Hematopoietic multipotent progenitor cell treated with erythropoietin and hydrocortisone succinate and interleukin-3 and kit ligand, for 15 days (in vitro differentiated cells): ENCODE results near the gene CROT.
"Not testable (repeated sequence)": the region's sequence is repeated elsewhere in the genome, so short reads cannot be mapped to it uniquely, and the experiment has no call there.

Experiments used
- DNase-seq: peaks from one replicate; pipeline ENCODE4 v3.0.0-alpha.2; 2015; ENCODE audit warnings: low spot score

Gene CROT

GRCh38 chr7:87345166-87345927, at the start of gene CROT:
TSS of gene CROT (plus strand) at chr7:87345664. CDS start at chr7:87349069, 3,405 bp downstream.
- DNase-seq = peak; percentile 83

- DNase-seq = no peak
Observed at GRCh38 chr7:87300756-87301155, 44.7 kb upstream of the CROT start.

- DNase-seq = no peak
Observed at GRCh38 chr7:87310790-87311419, 34.6 kb upstream of the CROT start.

GRCh38 chr7:87312215-87312865, 33.1 kb upstream of the CROT start:
- peak; percentile 33 for DNase-seq

GRCh38 chr7:87316097-87316700, 29.3 kb upstream of the CROT start:
- DNase-seq = no peak

GRCh38 chr7:87316846-87317552, 28.5 kb upstream of the CROT start:
- DNase-seq = no peak

- no peak for DNase-seq
Observed at GRCh38 chr7:87317691-87318245, 27.7 kb upstream of the CROT start.

- no peak for DNase-seq
Observed at GRCh38 chr7:87318741-87319140, 26.7 kb upstream of the CROT start.

- not testable (repeated sequence) for DNase-seq
Observed at GRCh38 chr7:87319154-87319581, 26.3 kb upstream of the CROT start.

- no peak for DNase-seq
Observed at GRCh38 chr7:87322912-87323311, 22.6 kb upstream of the CROT start.

GRCh38 chr7:87325576-87326370, 19.7 kb upstream of the CROT start:
- DNase-seq = no peak

- DNase-seq = no peak
Observed at GRCh38 chr7:87328281-87328680, 17.2 kb upstream of the CROT start.

GRCh38 chr7:87330316-87330715, 15.1 kb upstream of the CROT start:
- no peak for DNase-seq

- DNase-seq = no peak
Observed at GRCh38 chr7:87330942-87331341, 14.5 kb upstream of the CROT start.

- no peak for DNase-seq
Observed at GRCh38 chr7:87331687-87332252, 13.7 kb upstream of the CROT start.

GRCh38 chr7:87332321-87332720, 13.1 kb upstream of the CROT start:
- DNase-seq = no peak

- DNase-seq = no peak
Observed at GRCh38 chr7:87336136-87336535, 9.3 kb upstream of the CROT start.

GRCh38 chr7:87337331-87337730, 8.1 kb upstream of the CROT start:
- DNase-seq = no peak

- no peak for DNase-seq
Observed at GRCh38 chr7:87339373-87339897, 6.0 kb upstream of the CROT start.

- DNase-seq = no peak
Observed at GRCh38 chr7:87341441-87341840, 4.0 kb upstream of the CROT start.
